Calu3 (cell line): ENCODE data around the gene STK4. TPM values are rescaled to one million over a fixed set of nuclear protein-coding genes. Genes with fewer than 3 reads are reported as not detected.

ENCODE experiments used
- BruUV-seq: library from RNA; stranded (reverse); fragments of 400-500 nt; replicated peaks from 2 replicates; lab custom pipeline; 2021; lab: Mats Ljungman, UMichigan
- CTCF ChIA-PET: fragments of 300-600 bp; sonication (Branson Sonifier 250); formaldehyde crosslinking; loops from one replicate; lab custom pipeline; 2022; ENCODE audit warnings: antibody characterized with exemption; lab: Charles Lee
- DNase-seq: peaks from one replicate; pipeline ENCODE4 v3.0.0; 2022
- H3K27ac Mint-ChIP-seq: one replicate; pipeline ENCODE4 v1.8.0; 2022; ENCODE audit warnings: mixed read lengths; ENCODE audit not compliant: unreplicated experiment
- H3K27me3 Mint-ChIP-seq: one replicate; pipeline ENCODE4 v1.8.0; 2022; ENCODE audit warnings: mixed read lengths; ENCODE audit not compliant: unreplicated experiment
- H3K36me3 Mint-ChIP-seq: one replicate; pipeline ENCODE4 v1.8.0; 2022; ENCODE audit warnings: mild to moderate bottlenecking, moderate library complexity, mixed read lengths; ENCODE audit not compliant: insufficient read depth, unreplicated experiment
- H3K4me1 Mint-ChIP-seq: one replicate; pipeline ENCODE4 v1.8.0; 2022; ENCODE audit warnings: mild to moderate bottlenecking, low read depth, mixed read lengths; ENCODE audit not compliant: unreplicated experiment
- H3K4me3 Mint-ChIP-seq: one replicate; pipeline ENCODE4 v1.8.0; 2022; ENCODE audit warnings: mild to moderate bottlenecking, low read depth, moderate library complexity, mixed read lengths; ENCODE audit not compliant: unreplicated experiment
- H3K9me3 Mint-ChIP-seq: one replicate; pipeline ENCODE4 v1.8.0; 2022; ENCODE audit warnings: low read depth, mixed read lengths; ENCODE audit not compliant: unreplicated experiment
- intact Hi-C: fragments of 100-400 bp; cut with micrococcal nuclease; formaldehyde crosslinking; loops from one replicate; pipeline ENCODE4 v1.10.0; 2022; ENCODE audit not compliant: unreplicated experiment
- total RNA-seq: library from RNA; stranded (reverse); gene quantifications from 2 replicates; pipeline ENCODE4 v1.2.3, GENCODE V29; 2022
- TF ChIP-seq, protein P1 (sequence below): fragments of 200-600 bp; IDR thresholded peaks from one replicate; pipeline ENCODE4 v1.8.0; 2022; ENCODE audit warnings: antibody characterized with exemption; ENCODE audit not compliant: unreplicated experiment

STK4 gene
- total RNA-seq, 1 experiment from 2014 or later, result 53.1 TPM

DNA sequence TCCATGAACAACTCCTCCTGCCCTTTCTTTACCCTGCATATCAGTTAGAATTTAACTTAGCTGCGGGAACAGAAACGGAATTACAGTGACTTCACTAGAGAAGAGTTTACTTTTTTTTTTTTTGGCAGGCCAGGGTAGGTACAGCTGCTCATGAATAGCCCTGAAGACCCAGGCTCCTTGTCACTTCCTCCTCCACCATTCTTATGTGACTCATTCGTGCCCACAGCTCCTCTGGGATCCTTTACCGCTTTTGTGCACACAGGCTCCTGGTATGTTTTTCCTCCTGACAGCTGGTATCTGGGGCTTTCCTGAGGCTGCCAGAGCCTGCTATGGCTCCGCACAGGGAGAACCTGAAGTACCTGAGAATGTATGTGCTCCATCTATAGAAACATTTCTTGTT lies 138.5 kb downstream of the STK4 start:
- BruUV-seq, result no TSS peak
- Mint-ChIP-seq H3K36me3 (peaks cover 15% of the 10 kb centered on the region), H3K4me3 (no peak overlapping the region), H3K27me3 (no peaks in the 10 kb centered on the region), H3K9me3 (no peaks in the 10 kb centered on the region), H3K4me1 (peaks cover 48% of the 10 kb centered on the region), H3K27ac (peak overlapping the region; percentile 21)
- TF ChIP-seq, protein P1, sequence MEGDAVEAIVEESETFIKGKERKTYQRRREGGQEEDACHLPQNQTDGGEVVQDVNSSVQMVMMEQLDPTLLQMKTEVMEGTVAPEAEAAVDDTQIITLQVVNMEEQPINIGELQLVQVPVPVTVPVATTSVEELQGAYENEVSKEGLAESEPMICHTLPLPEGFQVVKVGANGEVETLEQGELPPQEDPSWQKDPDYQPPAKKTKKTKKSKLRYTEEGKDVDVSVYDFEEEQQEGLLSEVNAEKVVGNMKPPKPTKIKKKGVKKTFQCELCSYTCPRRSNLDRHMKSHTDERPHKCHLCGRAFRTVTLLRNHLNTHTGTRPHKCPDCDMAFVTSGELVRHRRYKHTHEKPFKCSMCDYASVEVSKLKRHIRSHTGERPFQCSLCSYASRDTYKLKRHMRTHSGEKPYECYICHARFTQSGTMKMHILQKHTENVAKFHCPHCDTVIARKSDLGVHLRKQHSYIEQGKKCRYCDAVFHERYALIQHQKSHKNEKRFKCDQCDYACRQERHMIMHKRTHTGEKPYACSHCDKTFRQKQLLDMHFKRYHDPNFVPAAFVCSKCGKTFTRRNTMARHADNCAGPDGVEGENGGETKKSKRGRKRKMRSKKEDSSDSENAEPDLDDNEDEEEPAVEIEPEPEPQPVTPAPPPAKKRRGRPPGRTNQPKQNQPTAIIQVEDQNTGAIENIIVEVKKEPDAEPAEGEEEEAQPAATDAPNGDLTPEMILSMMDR, result no peak
- CTCF ChIA-PET, result interaction anchor here (0.7 to 4.6 kb wide), 9 partner anchors 8 to 795 kb away, joined by 3 to 26 read pairs (median 6); partner anchors contain the start of gene WFDC5
- intact Hi-C loops, result loop anchor here (2.0 to 10.0 kb wide), 3 partner anchors 60 to 190 kb away; partner anchors contain the start of gene PABPC1L
- DNase-seq, result peak; percentile 80

DNA sequence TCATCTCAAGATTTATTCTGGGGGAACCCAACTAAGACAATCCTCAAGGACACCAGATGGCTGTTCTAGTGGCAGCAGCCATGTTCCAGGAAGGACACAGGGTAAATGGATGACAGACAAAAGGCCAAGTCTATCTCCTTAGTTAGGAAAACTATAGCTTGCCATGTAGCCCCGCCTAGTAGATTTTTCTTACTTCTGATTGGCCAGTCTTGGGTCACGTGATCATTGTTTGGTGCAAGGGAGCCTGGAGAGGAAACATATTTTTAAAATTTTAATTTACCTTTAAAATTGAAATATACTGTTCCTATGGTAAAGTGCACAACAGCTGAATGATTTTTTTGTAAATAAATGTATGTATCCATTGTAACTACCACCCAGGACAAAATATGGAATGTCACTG lies 139.0 kb downstream of the STK4 start:
- Mint-ChIP-seq H3K9me3 (no peaks in the 10 kb centered on the region), H3K27me3 (no peaks in the 10 kb centered on the region), H3K36me3 (peaks cover 14% of the 10 kb centered on the region), H3K4me3 (no peak overlapping the region), H3K4me1 (peaks cover 44% of the 10 kb centered on the region), H3K27ac (peak overlapping the region; percentile 21)
- TF ChIP-seq, protein P1, result no peak
- DNase-seq, result peak; percentile 44
- BruUV-seq, result no TSS peak
- CTCF ChIA-PET, result interaction anchor here (0.5 to 4.6 kb wide), 12 partner anchors 8 to 796 kb away, joined by 3 to 26 read pairs (median 4); partner anchors contain the start of genes SYS1 and WFDC5
- intact Hi-C loops, result loop anchor here (2.0 to 10.0 kb wide), 2 partner anchors 61 to 191 kb away; partner anchors contain the start of gene PABPC1L

DNA sequence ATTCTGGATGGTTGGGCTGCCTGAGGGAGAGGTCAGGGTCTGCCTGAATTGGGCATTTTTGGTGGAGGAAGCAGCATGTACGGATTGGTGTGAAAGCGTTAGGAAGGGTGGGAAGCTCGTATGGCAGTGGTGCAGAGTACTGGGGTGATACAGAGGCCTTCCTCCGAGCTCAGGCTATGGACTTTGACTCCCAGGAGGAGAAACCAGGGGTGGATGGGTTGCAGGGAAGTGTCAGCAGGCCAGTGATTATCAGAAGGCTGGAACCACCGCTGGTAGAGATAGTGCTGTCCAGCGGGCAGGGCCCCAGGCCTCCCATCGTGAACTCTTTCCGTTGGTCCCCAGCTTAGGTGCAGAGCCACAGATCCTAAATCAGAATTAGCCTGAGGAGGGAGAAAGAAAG lies 143.3 kb downstream of the STK4 start:
- BruUV-seq, result no TSS peak
- TF ChIP-seq, protein P1, result no peak
- Mint-ChIP-seq H3K36me3 (peaks cover 5% of the 10 kb centered on the region), H3K4me1 (peaks cover 14% of the 10 kb centered on the region), H3K27ac (no peak overlapping the region), H3K4me3 (no peak overlapping the region), H3K9me3 (no peaks in the 10 kb centered on the region), H3K27me3 (peaks cover 13% of the 10 kb centered on the region)
- CTCF ChIA-PET, result interaction anchor here (0.6 to 3.6 kb wide), 5 partner anchors 13 to 184 kb away, joined by 3 to 22 read pairs (median 4); no protein-coding TSS in a partner anchor
- intact Hi-C loops, result loop anchor here (10.0 kb wide), 1 partner anchor 195 kb away; the partner anchor contains the start of gene PABPC1L
- DNase-seq, result no peak

DNA sequence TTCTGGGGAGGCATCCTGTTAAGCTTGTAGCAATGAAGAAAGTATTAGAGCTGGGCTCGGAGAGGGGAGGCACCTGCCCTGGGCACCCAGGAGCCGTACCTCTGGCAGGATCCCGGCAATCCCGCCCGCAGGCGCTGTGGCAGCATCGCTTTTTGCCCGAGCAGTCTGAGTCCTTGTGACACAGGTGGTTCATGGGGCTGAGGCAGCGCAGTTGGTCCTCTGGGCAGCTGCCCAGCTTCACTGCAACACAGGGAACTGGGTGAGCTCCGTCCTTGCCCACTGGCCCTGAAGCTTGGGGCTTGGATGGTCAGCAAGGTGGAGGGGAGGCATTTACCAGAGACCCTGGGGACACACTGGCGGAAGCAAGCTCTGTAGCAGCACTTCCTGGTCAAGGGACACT lies 144.0 kb downstream of the STK4 start:
- Mint-ChIP-seq H3K27me3 (peaks cover 19% of the 10 kb centered on the region), H3K9me3 (no peaks in the 10 kb centered on the region), H3K27ac (no peak overlapping the region), H3K4me3 (no peak overlapping the region), H3K36me3 (no peaks in the 10 kb centered on the region), H3K4me1 (peaks cover 7% of the 10 kb centered on the region)
- intact Hi-C loops, result no loop called here
- TF ChIP-seq, protein P1, result no peak
- CTCF ChIA-PET, result interaction anchor here (0.6 to 3.7 kb wide), 6 partner anchors 14 to 383 kb away, joined by 3 to 61 read pairs (median 4); no protein-coding TSS in a partner anchor
- DNase-seq, result no peak
- no TSS peak for BruUV-seq
